ENCODE measurements around the gene TMEM168.
"Not testable (repeated sequence)": the region's sequence is repeated elsewhere in the genome, so short reads cannot be mapped to it uniquely, and the experiment has no call there.

TMEM168 gene, protein sequence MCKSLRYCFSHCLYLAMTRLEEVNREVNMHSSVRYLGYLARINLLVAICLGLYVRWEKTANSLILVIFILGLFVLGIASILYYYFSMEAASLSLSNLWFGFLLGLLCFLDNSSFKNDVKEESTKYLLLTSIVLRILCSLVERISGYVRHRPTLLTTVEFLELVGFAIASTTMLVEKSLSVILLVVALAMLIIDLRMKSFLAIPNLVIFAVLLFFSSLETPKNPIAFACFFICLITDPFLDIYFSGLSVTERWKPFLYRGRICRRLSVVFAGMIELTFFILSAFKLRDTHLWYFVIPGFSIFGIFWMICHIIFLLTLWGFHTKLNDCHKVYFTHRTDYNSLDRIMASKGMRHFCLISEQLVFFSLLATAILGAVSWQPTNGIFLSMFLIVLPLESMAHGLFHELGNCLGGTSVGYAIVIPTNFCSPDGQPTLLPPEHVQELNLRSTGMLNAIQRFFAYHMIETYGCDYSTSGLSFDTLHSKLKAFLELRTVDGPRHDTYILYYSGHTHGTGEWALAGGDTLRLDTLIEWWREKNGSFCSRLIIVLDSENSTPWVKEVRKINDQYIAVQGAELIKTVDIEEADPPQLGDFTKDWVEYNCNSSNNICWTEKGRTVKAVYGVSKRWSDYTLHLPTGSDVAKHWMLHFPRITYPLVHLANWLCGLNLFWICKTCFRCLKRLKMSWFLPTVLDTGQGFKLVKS

DNA sequence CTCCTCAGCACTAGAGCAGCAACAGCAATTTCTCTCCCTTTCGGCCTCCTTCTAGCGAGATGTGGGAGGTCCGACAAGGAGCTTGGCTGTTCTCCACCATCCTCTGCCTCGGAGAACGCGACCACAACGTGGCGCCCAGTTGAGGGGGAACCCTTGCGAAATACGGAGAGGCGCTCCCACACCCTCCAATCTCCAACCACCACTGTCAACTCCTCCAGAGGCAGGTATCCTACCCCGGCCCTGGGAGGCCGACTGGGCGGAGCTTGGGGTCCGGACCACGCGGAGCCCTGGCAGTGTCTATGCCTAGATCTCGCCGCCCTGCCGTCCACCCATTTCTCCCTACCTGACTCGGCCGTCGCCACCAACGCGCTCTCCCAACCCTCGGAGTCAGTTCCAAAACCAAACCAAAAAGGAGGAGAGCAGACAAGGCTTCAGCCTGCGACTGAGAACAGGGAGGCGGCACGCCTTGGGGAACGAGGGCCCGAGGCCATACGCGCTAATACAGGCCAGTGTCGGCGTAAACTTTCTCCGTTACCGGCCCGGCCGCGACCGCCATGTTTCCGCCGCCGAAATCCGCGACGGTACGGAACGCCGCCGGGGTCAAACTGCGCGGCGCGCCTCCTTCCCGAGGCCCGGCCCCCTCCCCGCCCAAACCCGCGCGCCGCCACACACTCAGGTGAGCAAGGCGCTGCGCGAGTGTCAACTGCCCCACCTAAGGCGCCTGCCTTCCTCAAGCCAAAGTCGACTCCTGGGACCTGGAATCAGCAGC is at the start of gene TMEM168:
Gene TMEM168, minus strand, starts transcription at position 577 of the 769 bp plus-strand sequence. CDS start 5,568 bp downstream, outside the sequence.
- peak; percentile 79 for DNase-seq (ENCODE audit: low read depth)

DNA sequence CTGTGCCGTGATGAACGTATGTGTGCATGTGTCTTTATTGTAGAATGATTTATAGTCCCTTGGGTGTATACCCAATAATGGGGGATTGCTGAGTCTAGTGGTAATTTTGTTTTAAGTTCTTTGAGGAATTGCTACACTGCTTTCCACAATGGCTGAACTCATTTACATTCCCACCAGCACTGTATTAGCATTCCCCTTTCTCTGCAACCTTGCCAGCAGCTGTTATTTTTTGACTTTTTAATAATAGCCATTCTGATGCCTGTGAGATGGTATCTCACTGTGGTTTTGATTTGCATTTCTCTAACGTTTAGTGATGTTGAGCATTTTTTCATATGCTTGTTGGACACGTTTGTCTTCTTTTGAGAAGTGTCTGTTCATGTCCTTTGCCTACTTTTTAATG is 45.7 kb upstream of the TMEM168 start:
- not testable (repeated sequence) for DNase-seq (ENCODE audit: low read depth)

DNA sequence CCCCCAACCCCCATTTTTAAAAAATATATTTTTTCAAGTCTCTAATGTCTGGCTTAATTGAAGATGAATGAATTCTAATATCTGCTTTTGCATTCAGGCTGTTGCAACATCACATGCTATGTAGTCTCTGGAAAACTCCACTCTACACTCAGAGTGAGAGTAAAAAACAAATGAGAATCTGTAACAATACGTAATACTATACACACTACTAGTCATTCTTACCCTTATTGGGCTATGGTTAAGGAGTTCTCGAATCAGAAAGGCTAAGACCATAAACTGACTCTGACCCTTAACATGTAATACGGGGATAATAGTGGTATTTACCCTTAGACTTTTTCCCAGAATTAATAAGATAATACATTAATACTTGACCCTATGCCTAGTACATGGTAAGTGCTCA is 42.9 kb upstream of the TMEM168 start:
- no peak for DNase-seq (ENCODE audit: low read depth)

DNA sequence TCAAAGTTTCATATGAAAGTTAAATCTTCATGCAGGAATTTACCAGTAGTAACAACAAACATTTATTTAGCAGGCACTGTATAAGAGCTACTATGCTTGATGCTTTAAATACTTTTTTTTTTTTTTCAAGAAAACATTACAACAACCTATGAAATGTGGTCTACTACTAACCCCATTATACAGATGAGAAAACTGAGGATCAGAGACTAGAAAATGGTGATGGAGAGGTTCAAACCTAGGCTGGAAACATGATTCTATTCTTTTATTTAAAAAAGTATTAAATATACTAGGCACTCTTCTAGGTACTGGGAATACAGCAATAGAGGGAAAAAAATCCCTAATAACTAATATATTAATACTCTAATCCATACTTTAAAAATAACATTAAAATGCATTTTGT is 40.6 kb upstream of the TMEM168 start:
- DNase-seq (ENCODE audit: low read depth), result no peak

DNA sequence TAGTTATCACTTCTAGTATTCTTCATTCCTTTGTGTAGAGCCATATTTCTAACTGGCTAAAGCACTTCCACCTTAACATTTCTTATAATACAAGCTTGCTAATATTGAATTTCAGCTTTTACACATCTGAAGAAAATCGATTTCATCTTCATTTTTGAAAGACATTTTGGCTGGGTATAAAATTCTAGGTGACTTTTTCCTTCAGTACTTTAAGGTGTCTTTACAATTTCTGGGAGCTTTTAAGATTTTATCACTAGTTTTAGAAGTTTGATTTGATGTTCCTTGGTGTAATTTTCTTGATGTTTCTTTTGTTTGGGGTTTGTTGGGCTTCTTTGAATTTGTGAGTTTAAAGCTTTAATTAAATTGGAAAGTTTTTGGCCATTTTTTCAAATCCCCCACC is 38.5 kb upstream of the TMEM168 start:
- no peak for DNase-seq (ENCODE audit: low read depth)

DNA sequence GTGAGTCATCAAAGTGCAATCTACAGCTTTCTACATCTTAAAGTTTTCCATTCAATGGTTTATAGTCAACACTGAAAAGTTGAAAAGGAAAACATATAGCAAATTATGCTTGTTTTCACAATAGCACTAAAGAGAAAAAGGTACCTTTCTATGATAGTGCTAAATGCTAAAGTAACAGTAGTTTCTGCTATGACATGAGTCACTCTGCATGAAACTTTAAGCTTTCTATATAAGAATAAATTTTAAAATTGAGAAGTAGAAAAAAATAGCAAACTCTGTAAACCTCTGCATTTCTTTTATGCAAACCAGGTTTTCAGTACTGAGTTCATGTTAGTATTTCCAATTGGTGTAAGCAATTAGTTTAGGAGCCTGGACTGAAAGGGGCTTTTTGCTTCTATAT is 31.2 kb upstream of the TMEM168 start:
- DNase-seq (ENCODE audit: low read depth), result no peak

DNA sequence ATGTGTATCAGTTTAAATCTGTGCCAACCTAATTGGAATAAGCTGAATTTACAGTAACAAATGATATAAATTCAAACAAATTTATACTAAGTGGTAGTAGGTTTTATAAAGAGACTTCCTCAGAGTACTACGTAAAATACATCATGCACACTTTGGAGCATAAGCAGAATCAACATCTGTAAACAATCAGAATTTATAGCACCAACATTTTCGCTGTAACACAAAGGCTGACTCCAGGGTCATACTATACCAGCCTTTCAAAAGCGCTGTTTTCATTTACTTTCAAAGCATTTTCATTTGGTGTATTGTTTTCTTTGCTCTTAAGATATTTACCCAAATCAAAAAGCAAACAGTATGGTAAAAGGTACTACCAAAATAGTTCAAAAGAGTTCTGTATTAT is 29.3 kb upstream of the TMEM168 start:
- no peak for DNase-seq (ENCODE audit: low read depth)

DNA sequence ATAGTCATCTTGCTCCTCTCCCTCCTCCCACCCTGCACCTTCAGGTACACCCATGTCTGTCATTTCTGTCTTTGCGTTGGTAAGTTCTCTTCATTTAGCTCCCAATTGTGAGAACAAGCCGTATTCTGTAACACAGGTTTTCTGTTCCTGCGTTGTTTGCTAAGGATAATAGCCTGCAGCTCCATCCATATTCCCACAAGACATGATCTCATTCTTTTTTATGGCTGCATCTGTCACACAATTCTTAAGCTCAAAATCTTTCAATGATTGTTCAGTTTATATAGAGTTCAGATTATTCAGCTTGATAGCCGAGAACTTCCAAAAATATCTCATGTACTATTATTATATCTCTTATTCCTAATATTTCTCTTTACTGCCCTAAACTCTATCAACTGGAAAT is 16.0 kb upstream of the TMEM168 start:
- no peak for DNase-seq (ENCODE audit: low read depth)

DNA sequence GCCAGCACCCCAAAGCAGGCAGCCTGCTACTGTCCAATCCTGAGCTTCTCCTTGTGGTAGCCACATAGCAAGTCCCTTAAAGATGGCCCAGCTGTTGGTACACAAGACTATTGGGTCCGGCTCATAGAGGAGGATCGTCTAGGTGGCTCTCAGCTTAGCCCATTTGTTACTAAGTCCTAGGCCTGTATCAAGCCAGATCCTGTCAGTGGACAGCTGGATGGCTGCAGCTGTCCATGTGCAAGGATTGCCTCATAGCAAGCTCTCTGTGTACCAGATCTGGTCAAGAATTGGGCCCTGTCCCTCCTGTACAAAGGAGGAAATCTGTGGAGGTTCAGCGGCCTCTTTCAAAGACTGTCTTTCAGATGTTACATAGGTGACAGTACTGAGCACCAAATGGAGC is 12.2 kb upstream of the TMEM168 start:
- no peak for DNase-seq (ENCODE audit: low read depth)

DNA sequence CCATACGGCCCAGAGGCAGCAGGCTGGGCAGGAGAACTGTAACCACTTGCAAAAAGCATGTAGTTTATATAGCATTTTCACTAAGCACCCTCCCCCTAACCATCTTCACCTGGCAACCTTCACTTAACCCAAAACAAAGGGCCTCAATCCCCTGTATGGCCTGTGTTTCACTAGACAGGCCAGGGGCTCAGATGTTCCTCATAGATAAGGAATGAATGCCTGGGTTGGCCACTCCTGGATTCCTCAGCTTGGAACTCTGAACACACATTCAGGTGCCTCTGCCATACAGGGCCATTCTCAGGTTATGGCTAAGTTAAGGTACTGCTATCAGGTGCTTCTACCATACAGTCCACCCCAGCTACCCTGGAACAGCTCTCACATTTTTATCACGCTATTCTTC is 10.3 kb upstream of the TMEM168 start:
- no peak for DNase-seq (ENCODE audit: low read depth)

DNA sequence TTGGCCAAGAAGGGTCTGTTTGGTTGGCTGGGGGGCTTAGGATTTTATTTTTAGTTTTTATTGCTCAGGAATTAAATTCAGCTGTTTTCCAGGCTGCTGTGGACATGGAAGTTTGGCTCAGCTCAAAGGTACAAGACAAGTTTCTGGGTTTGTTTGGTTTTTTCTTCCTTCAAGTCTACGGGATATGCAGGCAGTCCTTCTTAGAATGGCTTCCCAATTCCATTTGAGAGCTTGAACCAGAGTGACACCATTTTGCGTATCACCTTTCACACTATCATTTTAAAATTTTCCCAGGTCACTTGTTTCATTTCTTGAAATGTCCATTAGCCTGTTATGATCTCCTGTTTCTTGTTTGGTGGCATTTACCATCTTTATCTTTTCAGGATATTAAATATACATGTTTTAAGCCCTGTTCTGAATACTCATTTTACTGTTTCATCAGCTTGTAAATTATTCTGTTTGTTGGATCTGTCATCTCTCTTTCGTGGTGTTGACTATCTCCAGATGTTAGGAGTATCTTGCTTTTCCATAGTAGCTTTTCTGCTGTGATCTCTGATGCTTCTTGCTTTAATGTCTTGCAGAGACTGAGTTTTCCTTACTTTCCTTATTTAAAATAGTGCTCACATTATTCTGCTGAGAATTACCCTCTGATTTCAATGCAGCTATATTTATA is 9.4 kb upstream of the TMEM168 start:
- DNase-seq (ENCODE audit: low read depth), result no peak

DNA sequence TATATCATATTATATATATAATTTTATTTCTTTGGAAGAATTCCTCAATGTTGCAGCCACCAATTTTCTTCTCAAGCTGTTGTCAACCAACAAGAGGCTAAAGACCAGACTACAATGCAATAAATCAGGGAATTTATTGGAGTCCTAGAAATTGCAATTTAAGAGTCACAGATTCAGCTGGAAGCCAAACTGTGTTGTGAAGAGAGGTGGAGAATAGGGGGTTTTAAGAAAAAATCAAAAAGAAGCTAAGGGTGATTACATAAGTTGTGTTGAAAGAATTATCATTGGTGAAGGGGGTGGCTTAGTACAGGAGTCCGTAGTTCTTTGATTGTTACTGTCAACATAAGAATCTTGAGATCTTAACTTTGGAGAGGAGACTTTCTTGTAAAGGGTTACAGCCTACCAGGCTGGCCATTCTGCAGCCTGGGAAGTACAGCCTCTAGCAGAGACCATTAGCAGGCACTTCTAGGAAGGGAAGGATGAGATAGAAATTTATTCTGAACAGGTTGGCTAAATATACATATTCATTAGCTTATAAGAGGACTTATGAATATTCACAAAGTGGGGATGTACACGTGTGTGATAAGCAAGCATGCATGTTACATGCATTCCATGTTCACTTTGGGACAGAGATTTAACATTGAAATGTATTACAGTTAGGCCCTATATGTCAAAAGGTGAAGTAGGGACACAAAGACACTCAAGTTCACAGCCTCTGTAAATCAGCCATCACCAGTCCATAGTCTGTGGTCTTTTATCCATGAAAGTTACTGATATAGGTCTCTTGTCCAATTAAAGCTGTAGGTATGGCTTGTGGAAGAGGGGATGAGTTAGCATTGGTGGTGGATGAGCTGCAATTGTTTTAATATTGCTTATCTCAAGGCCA is 8.3 kb upstream of the TMEM168 start:
- DNase-seq (ENCODE audit: low read depth), result no peak

DNA sequence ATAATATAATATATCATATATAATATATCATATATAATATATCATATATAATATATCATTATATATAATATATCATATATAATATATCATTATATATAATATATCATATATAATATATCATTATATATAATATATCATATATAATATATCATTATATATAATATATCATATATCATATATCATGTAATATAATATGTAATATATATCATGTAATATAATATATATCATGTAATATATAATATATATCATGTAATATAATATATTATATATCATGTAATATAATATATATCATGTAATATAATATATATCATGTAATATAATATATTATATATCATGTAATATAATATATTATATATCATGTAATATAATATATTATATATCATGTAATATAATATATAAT is 6.4 kb upstream of the TMEM168 start:
- not testable (repeated sequence) for DNase-seq (ENCODE audit: low read depth)

DNA sequence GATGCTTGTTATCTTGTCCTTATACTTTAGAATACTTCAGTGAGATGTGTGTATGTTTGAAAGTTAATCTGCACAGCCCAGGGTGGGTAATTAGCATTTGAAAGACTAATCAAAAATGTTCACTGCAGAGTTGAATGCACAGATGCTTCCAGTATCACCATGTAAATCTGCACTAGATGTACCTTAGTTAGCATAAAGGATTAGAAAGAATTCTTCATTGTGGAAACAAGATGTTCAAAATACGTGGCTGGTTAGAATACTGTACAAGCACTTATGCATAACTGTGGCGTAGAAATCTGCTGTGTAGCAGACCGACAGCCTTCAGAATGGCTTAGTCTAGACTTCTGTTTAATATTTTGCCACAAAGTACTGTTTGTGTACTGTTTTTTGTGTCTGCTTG is 2.2 kb upstream of the TMEM168 start:
- DNase-seq (ENCODE audit: low read depth), result no peak

DNA sequence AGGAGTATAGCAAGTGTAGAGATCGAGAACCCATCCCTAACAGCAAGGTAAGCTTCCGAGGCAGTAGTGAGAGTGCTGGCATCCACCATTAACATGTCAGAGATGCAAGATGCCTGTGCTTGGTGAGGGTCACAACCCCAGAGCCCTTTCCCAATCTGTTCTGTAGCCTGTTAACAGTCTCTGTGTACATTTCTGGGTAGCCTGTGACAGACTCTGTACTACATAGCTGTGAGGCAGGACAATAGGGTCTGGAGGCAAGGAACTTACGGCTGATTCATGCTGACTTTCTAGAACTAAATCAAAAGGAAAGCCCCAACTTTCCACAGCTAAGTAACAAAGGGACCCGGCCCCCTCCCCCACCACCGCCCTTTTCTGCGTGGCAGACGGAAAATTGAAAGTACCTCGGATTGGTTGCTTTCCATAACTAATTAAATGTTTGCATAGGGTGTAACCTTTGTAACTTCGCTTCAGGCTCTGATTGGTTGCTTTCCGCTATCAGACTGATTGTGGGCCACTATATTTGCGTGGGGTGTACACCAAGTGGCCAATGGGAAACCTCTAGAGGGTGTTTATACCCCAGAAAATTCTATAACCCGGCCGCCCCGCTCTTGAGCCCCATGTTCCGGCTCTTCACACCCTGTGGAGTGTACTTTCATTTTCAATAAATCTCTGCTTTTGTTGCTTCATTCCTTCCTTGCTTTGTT is 1.4 kb upstream of the TMEM168 start:
- no peak for DNase-seq (ENCODE audit: low read depth)

DNA sequence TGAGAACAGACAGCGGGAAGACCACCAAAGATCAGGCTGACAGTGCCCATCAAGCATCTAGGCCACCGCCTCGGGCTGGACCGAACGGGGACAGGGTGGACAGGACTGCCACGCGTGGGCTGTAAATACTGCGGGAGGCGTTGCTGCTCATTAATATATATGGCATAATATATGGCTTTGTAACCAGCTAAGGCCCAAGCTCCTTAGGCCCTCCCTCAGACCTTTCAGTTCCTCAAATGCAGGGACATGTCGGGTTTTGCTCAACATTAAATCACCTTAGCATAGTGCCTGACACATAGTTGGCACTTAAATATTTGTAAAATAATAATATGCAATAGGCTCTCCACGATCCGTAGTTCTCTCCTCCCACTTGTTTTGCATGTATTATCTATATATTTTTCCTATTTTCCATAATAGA is 402 bp upstream of the TMEM168 start:
- DNase-seq (ENCODE audit: low read depth), result no peak

DNA sequence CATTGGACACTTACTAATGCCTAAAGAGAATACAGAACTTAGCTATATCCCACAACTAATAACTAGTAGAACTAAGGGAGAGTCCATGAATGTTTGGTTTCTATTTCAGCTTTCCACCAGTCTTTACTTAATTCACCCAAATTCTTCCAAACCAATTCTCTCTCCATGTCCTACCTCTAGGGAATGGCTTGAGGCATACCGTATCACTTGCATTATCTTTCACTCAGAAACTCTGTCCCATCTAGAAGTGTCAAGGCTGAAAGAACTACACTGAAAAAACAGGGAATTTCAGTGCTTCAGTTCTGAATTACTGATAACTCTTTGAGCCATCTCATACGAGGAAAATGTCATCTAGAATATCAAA is 758 bp downstream of the TMEM168 start:
- no peak for DNase-seq (ENCODE audit: low read depth)

DNA sequence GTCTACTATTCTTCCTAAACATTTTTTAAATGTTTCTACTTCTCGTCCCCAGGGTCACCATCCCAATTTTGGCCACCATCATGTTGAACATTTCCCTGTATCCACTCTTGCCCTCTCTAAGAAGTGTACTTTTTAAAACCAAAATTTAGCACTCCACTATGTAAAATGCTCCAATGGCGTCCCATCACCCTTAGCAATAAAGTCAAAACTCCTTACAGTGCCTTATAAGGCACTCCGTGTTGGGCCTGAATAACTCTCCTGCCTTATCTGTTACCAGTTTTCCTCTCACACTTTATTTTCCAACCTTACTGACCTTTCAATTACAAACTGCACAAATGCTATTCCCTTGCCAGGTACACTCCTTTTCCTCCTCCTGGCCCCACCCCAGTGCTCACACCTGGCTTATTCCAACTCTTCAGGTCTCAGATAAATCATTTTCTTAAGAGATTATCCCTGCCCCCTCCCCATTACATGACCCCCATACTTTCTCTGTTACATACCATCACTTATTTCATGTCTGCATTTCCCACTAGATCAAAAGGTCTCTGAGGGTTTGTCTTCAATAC is 1.3 kb downstream of the TMEM168 start:
- DNase-seq (ENCODE audit: low read depth), result no peak

DNA sequence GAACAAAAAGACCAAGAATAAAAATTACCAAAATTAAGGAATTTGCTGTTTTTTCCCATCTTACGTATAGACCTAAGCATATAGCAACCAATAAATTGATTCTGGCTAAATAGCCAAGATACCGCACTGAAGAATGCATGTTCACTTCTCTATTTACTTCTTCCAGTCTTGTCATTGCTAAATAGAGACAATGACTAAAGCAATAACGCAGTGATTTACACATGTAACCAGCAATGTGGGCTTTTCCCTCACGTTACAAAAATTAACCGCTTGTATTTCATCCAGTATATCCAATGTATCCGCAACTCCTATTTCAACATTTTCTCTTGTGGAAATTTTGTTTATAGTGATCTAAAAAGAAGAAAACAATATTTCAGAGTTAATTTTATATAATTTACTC is 5.6 kb downstream of the TMEM168 start:
- no peak for DNase-seq (ENCODE audit: low read depth)

DNA sequence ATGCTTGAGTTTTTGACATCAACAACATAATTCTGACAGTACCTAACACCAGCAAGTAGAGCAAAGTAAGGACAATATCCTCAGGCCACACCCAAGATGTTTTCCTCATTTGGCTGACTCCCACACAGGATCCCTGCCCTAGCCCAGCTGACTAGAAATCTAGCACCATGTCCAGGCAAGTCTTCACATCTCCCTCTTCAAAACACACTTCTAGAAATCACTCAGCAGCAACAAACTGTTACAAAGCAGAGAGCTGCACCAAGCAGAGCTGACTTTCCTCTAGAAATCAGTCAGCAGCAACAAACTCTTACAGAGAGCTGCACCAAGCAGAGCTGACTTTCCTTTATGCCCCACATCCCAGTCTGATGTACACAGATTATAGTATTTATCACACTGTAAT is 7.7 kb downstream of the TMEM168 start:
- no peak for DNase-seq (ENCODE audit: low read depth)
